KMS-11 (cell line): ENCODE results near the gene CSMD2.

Source experiments
- H2AFZ ChIP-seq: fragments of 200-600 bp; sonication (generic); 2 replicates; pipeline ENCODE4 v1.6.1; 2016; ENCODE audit warnings: antibody characterized with exemption, mixed run types, low read depth
- H3K27ac ChIP-seq: fragments of 200-600 bp; sonication (generic); 2 replicates; pipeline ENCODE4 v1.6.1; 2016; ENCODE audit warnings: mild to moderate bottlenecking, mixed run types
- H3K27me3 ChIP-seq: fragments of 200-600 bp; sonication (generic); 2 replicates; pipeline ENCODE4 v1.6.1; 2017; ENCODE audit warnings: mild to moderate bottlenecking, low read depth, mixed run types, moderate library complexity; ENCODE audit not compliant: insufficient read depth
- H3K36me3 ChIP-seq: fragments of 200-600 bp; sonication (generic); 2 replicates; pipeline ENCODE4 v1.6.1; 2017; ENCODE audit warnings: mild to moderate bottlenecking, mixed run types; ENCODE audit not compliant: insufficient read depth
- H3K4me1 ChIP-seq: fragments of 200-600 bp; sonication (generic); 2 replicates; pipeline ENCODE4 v1.6.1; 2016; ENCODE audit warnings: mild to moderate bottlenecking, low read depth, mixed run types; ENCODE audit not compliant: poor library complexity, severe bottlenecking
- H3K4me2 ChIP-seq: fragments of 200-600 bp; sonication (generic); 2 replicates; pipeline ENCODE4 v1.7.0; 2016; ENCODE audit warnings: mild to moderate bottlenecking, mixed run types
- H3K4me3 ChIP-seq: fragments of 200-600 bp; sonication (generic); IDR thresholded peaks from 2 replicates; pipeline ENCODE4 v1.6.1; 2017; ENCODE audit warnings: low read depth, low read length, mixed read lengths; ENCODE audit not compliant: insufficient read depth
- H3K79me2 ChIP-seq: fragments of 200-600 bp; sonication (generic); 2 replicates; pipeline ENCODE4 v1.6.1; 2016; ENCODE audit warnings: low read depth, mixed run types; ENCODE audit not compliant: insufficient read depth
- H3K9ac ChIP-seq: fragments of 200-600 bp; sonication (generic); 2 replicates; pipeline ENCODE4 v1.6.1; 2016; ENCODE audit warnings: mild to moderate bottlenecking, mixed run types
- H4K20me1 ChIP-seq: fragments of 200-600 bp; sonication (generic); 2 replicates; pipeline ENCODE4 v1.6.1; 2016; ENCODE audit warnings: mild to moderate bottlenecking, mixed run types; ENCODE audit not compliant: insufficient read depth
- TF ChIP-seq, protein P1 (sequence below): fragments of 200-600 bp; sonication (generic); conservative IDR thresholded peaks from 2 replicates; pipeline ENCODE4 v1.6.1; 2017; ENCODE audit warnings: low read depth, mild to moderate bottlenecking, antibody characterized with exemption, low read length, moderate library complexity, mixed read lengths

CSMD2 gene

DNA sequence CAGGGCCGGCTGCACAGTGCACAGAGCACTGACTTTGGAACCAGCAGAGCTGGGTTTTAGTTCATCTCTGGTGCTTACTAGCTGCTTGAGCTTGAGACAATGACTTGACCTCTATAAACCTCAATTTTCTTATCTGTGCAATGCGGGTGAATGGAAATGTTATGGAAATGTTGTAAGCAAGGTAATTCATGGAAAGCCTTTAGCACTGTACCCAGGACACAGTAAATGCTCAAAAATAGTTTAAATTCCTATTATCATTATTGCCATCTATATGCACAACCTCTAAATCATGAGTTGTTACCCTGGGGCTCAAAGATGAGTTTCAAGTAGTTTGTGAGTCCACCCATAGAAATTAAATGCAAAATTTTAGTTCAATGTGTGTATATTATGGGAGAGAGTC, 99.5 kb downstream of the CSMD2 start:
- no peak overlapping the region for H3K9ac ChIP-seq
- H3K79me2 ChIP-seq: no peaks in the 10 kb centered on the region
- no peaks in the 10 kb centered on the region for H3K4me1 ChIP-seq
- no peaks in the 10 kb centered on the region for H3K36me3 ChIP-seq
- no peak overlapping the region for H3K4me3 ChIP-seq
- no peaks in the 10 kb centered on the region for H4K20me1 ChIP-seq
- no peaks in the 10 kb centered on the region for H3K27me3 ChIP-seq
- no peak overlapping the region for H3K27ac ChIP-seq
- TF ChIP-seq, protein P1, sequence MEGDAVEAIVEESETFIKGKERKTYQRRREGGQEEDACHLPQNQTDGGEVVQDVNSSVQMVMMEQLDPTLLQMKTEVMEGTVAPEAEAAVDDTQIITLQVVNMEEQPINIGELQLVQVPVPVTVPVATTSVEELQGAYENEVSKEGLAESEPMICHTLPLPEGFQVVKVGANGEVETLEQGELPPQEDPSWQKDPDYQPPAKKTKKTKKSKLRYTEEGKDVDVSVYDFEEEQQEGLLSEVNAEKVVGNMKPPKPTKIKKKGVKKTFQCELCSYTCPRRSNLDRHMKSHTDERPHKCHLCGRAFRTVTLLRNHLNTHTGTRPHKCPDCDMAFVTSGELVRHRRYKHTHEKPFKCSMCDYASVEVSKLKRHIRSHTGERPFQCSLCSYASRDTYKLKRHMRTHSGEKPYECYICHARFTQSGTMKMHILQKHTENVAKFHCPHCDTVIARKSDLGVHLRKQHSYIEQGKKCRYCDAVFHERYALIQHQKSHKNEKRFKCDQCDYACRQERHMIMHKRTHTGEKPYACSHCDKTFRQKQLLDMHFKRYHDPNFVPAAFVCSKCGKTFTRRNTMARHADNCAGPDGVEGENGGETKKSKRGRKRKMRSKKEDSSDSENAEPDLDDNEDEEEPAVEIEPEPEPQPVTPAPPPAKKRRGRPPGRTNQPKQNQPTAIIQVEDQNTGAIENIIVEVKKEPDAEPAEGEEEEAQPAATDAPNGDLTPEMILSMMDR: no peak
- no peak overlapping the region for H3K4me2 ChIP-seq
- H2AFZ ChIP-seq: no peak overlapping the region

DNA sequence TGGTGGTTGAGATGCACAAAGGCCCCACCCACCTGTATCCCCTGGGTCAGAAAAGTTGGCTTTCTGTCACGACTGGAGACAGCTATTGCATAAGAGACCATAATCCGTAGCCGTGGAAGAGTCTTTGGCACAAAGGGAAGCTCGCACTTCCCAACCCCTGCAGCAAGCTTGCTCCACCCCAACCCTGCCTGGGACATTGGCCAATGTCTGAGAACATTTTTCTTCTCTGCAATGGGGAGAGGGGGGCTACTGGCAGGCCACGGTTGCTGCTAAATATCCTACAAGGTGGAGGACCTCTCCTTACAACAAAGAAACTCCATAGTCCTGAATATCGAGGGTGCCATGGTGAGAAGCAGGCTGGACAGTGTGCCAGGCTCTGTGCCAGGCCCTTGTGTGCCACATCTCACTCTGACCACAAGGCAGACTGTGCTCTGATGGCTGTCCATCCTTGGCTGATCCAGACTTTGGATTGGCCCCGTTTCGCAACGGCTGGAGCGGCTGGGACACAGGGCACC, 104.1 kb downstream of the CSMD2 start:
- TF ChIP-seq, protein P1: no peak
- Histone ChIP-seq H3K27ac (no peak overlapping the region), H4K20me1 (no peaks in the 10 kb centered on the region), H3K9ac (no peak overlapping the region), H2AFZ (no peak overlapping the region), H3K79me2 (no peaks in the 10 kb centered on the region), H3K36me3 (no peaks in the 10 kb centered on the region), H3K4me1 (no peaks in the 10 kb centered on the region), H3K4me3 (no peak overlapping the region), H3K4me2 (no peak overlapping the region), H3K27me3 (no peaks in the 10 kb centered on the region)

DNA sequence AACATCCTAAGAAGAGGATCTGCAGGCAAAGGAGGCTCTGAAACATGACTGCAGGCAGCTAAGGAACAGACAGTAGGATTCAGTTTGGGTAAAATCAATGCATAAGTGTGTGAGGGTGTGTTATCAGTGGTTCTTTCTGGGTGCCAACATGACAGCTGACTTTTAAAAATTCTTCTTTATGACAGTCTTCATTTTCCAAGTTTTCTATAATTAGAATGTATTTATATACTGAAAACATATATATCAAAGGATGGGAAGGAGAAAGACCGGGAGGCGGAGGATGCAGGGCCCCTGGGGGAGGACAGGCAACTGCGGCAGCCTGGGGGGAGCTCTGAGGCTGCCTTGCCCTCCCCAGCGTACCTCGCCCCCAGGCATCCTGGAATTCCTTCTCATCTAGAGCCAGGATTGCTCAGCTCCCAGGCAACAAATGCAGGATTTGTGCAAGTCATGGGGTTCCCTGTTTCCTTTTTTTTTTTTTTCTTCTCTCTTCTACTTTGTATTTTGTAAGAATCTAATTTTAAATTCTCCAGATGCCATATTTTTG, 104.8 kb downstream of the CSMD2 start:
- Histone ChIP-seq H3K4me2 (no peak overlapping the region), H3K36me3 (no peaks in the 10 kb centered on the region), H4K20me1 (no peaks in the 10 kb centered on the region), H3K27ac (no peak overlapping the region), H3K27me3 (no peaks in the 10 kb centered on the region), H2AFZ (no peak overlapping the region), H3K4me1 (no peaks in the 10 kb centered on the region), H3K79me2 (no peaks in the 10 kb centered on the region), H3K9ac (no peak overlapping the region), H3K4me3 (no peak overlapping the region)
- TF ChIP-seq, protein P1: no peak

DNA sequence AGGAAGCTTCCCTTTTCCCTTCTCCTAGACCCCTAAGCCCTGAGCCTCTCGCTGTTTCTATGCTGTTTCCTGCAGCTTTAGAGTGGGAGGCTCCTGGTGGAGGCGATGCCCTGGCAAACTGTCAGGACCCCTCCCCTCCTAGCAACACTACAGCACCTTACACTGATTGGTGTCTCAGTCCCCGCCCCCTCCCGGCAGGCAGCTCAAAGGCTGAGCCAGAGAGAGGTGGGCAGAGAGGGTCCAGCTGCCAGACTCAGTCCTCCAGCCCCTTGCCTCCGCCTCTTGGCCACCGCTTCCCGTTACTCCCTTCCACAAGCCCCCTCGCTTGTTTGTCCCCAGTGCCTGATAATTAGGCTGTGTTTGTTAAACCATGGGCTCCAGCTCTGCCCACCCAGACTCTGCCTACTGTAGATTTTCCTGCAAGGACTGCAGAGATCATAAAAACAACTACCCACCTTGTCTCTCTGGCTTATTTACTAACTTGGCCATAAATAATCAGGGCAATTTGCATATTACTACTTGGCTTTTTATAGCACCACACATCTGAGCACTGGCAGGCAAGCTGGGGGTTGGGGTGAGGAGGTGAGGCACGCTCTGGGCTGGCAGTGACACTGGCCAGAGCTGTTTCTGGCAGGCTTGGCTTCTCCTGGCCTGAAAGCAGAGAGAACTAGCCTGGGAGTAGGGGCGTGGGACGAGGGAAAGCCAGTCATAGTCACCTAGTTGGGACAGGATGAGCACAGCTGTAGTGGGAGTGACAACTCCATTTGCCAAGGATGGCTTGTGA, 107.5 kb downstream of the CSMD2 start:
- Histone ChIP-seq H3K9ac (no peak overlapping the region), H3K36me3 (no peaks in the 10 kb centered on the region), H3K4me1 (no peaks in the 10 kb centered on the region), H3K4me3 (no peak overlapping the region), H2AFZ (no peak overlapping the region), H3K4me2 (no peak overlapping the region), H3K79me2 (no peaks in the 10 kb centered on the region), H4K20me1 (no peaks in the 10 kb centered on the region), H3K27me3 (no peaks in the 10 kb centered on the region), H3K27ac (no peak overlapping the region)
- TF ChIP-seq, protein P1: no peak
